Astrocyte (in vitro differentiated cells and primary cell): ENCODE results near the gene SLC25A25.
"Not testable (repeated sequence)": the region's sequence is repeated elsewhere in the genome, so short reads cannot be mapped to it uniquely, and the experiment has no call there.

Experiments
- EZH2 ChIP-seq: IDR thresholded peaks from 2 replicates; pipeline ENCODE4 v1.6.1; 2012; ENCODE audit warnings: mild to moderate bottlenecking, low read length, inconsistent platforms; ENCODE audit not compliant: insufficient read depth
- TF ChIP-seq, protein P1 (sequence below): IDR thresholded peaks from 2 replicates; pipeline ENCODE4 v1.5.1; 2011; ENCODE audit warnings: low read depth, mild to moderate bottlenecking, inconsistent platforms, low read length, moderate library complexity; ENCODE audit not compliant: insufficient read depth

- TF ChIP-seq, protein P1, sequence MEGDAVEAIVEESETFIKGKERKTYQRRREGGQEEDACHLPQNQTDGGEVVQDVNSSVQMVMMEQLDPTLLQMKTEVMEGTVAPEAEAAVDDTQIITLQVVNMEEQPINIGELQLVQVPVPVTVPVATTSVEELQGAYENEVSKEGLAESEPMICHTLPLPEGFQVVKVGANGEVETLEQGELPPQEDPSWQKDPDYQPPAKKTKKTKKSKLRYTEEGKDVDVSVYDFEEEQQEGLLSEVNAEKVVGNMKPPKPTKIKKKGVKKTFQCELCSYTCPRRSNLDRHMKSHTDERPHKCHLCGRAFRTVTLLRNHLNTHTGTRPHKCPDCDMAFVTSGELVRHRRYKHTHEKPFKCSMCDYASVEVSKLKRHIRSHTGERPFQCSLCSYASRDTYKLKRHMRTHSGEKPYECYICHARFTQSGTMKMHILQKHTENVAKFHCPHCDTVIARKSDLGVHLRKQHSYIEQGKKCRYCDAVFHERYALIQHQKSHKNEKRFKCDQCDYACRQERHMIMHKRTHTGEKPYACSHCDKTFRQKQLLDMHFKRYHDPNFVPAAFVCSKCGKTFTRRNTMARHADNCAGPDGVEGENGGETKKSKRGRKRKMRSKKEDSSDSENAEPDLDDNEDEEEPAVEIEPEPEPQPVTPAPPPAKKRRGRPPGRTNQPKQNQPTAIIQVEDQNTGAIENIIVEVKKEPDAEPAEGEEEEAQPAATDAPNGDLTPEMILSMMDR, result not testable (repeated sequence)
- not testable (repeated sequence) for TF ChIP-seq EZH2
Measured at GRCh38 chr9:128045409-128045808, 22.6 kb upstream of the SLC25A25 start.
